Measurements from ENCODE around the gene LDLR. TPM values are rescaled to one million over a fixed set of nuclear protein-coding genes. Genes with fewer than 3 reads are reported as not detected.

LDLR gene
- total RNA-seq, 1 experiment from 2014 or later: 182 TPM

GRCh38 chr19:11181488-11181887 lies 92.2 kb downstream of the LDLR start:
- Histone ChIP-seq H3K36me3 (ENCODE audit: low read depth) (no peaks in the 10 kb centered on the region; the same call in 1 of the 2 replicates), H3K27ac (no peak overlapping the region), H3K9me3 (ENCODE audit: insufficient read depth, low read depth) (no peaks in the 10 kb centered on the region), H2AFZ (no peak overlapping the region), H3K4me3 (no peak overlapping the region), H3K9me2 (ENCODE audit: insufficient read depth) (no peaks in the 10 kb centered on the region), H4K20me1 (ENCODE audit: insufficient read depth) (no peaks in the 10 kb centered on the region), H3K4me1 (replicated peaks; ENCODE audit: insufficient read depth) (no peaks in the 10 kb centered on the region), H3K27me3 (ENCODE audit: insufficient read depth, low read depth) (no peaks in the 10 kb centered on the region), H3K4me2 (no peak overlapping the region), H3F3A (ENCODE audit: insufficient read depth, low read depth) (peaks cover 11% of the 10 kb centered on the region; the same call in 1 of the 2 replicates), H3K79me2 (ENCODE audit: low read depth) (no peaks in the 10 kb centered on the region)
- CTCF ChIA-PET: no interaction called here
- POLR2A ChIA-PET (ENCODE audit: unreplicated experiment): no interaction called here
- TF ChIP-seq CTCF (conservative IDR thresholded peaks at IDR 0.05) (no peak), EZH2 (IDR thresholded peaks at IDR 0.05; ENCODE audit: low read depth) (no peak)
- no peak for DNase-seq
- BruUV-seq (replicated peaks): no TSS peak
- intact Hi-C loops (cut with micrococcal nuclease; ENCODE audit: unreplicated experiment): no loop called here

Small RNA genes within 50 kb of the gene (microRNA-seq; reads per million reads assigned to microRNA genes)
- 4.0 reads per million for gene MIR6886 (ENCODE audit: borderline number of aligned reads, borderline replicate concordance)

Other genes starting within 250 kb of the LDLR start
- 0.59 and 1.4 TPM in 2 replicates for gene C19orf38, start 241.0 kb upstream of the LDLR start, total RNA-seq (2021)
- 56.0 and 63.7 TPM in 2 replicates for gene CARM1, start 217.9 kb upstream of the LDLR start, total RNA-seq (2021)
- 60.2 and 79.8 TPM in 2 replicates for gene YIPF2, start 160.8 kb upstream of the LDLR start, total RNA-seq (2021)
- 22.4 and 26.2 TPM in 2 replicates for gene TIMM29, start 160.7 kb upstream of the LDLR start, total RNA-seq (2021)
- 128 and 136 TPM in 2 replicates for gene SMARCA4, start 128.4 kb upstream of the LDLR start, total RNA-seq (2021)
- 50.9 and 59.2 TPM in 2 replicates for gene SPC24, start 66.3 kb downstream of the LDLR start, total RNA-seq (2021)
- gene KANK2, start 108.1 kb downstream of the LDLR start, total RNA-seq (2021): 32.9 and 39.4 TPM in 2 replicates
- not detected in 2 replicates for gene ANGPTL8, start 150.2 kb downstream of the LDLR start, total RNA-seq (2021)
- gene DOCK6, start 173.1 kb downstream of the LDLR start, total RNA-seq (2021): 32.5 and 68.9 TPM in 2 replicates
- gene TSPAN16, start 206.7 kb downstream of the LDLR start, total RNA-seq (2021): not detected in 2 replicates

Measured in PC-9 (cell line).